HepG2 (cell line): ENCODE measurements around the gene ATP8B1. TPM values are rescaled to one million over a fixed set of nuclear protein-coding genes. Genes with fewer than 3 reads are reported as not detected.
A peak's percentile ranks its signal among the peaks of the same experiment; 100 is the strongest.

ENCODE experiments used
- ATAC-seq: fragments of 200-7000 bp; cut with Tn5 transposase; 3 replicates; pipeline ENCODE4 v1.9.1; 2020; ENCODE audit warnings: mild to moderate bottlenecking, moderate library complexity
- BruUV-seq: library from RNA; stranded (reverse); fragments of 400-500 nt; replicated peaks from 2 replicates; lab custom pipeline; 2021; lab: Mats Ljungman, UMichigan
- CTCF ChIA-PET: fragments of 300-600 bp; formaldehyde crosslinking; extraction: SDS; loops from one replicate; lab custom pipeline; 2021; ENCODE audit warnings: low total read pairs, inconsistent platforms, low intra/inter-chr PET ratio; lab: Yijun Ruan, JAX
- POLR2A ChIA-PET: fragments of 350-600 bp; sonication (Branson Sonifier 250); formaldehyde crosslinking; loops from one replicate; lab custom pipeline; 2020; ENCODE audit warnings: antibody characterized with exemption, inconsistent platforms; lab: Yijun Ruan, JAX
- DNase-seq: peaks from one replicate; pipeline ENCODE4 v3.0.0-alpha.2; 2015; ENCODE audit warnings: low spot score
- FAIRE-seq: peaks from 3 replicates; lab custom pipeline; 2011; peaks lifted over from hg19 to GRCh38; lab: Jason Lieb, UNC
- H2AFZ ChIP-seq: one replicate; pipeline ENCODE4 v1.6.1; 2011; ENCODE audit warnings: low read length, inconsistent platforms
- H3K27ac ChIP-seq: fragments of 300-600 bp; 3 replicates; pipeline ENCODE4 v1.8.0; 2011; ENCODE audit warnings: mixed run types, mild to moderate bottlenecking, mixed read lengths, low read length, inconsistent platforms; ENCODE audit not compliant: insufficient read depth; ENCODE audit errors: extremely low read length
- H3K27me3 ChIP-seq, 2 experiments: fragments of 200-600 bp in 1 of 2; 2 replicates in 1 of 2; 3 replicates in 1 of 2; pipeline versions ENCODE4 v1.6.0 to v1.8.0; 2011; ENCODE audit warnings: low read length in 2 of 2, mild to moderate bottlenecking in 2 of 2, moderate library complexity in 2 of 2, inconsistent platforms in 1 of 2; ENCODE audit not compliant: insufficient read depth in 2 of 2, control insufficient read depth in 1 of 2
- H3K36me3 ChIP-seq, 2 experiments: fragments of 200-600 bp in 1 of 2; replicated peaks in 1 of 2; 2 replicates in 1 of 2; 3 replicates in 1 of 2; pipeline versions ENCODE4 v1.5.1 to v1.8.0; 2011; ENCODE audit warnings: low read length in 2 of 2, inconsistent platforms in 1 of 2; ENCODE audit not compliant: insufficient read depth in 2 of 2, control insufficient read depth in 1 of 2
- H3K4me1 ChIP-seq: 2 replicates; pipeline ENCODE4 v1.5.1; 2012; ENCODE audit warnings: low read length, inconsistent platforms; ENCODE audit not compliant: insufficient read depth
- H3K4me2 ChIP-seq: 2 replicates; pipeline ENCODE4 v1.6.0; 2011; ENCODE audit warnings: low read depth, low read length, inconsistent platforms
- H3K4me3 ChIP-seq, 3 experiments: fragments of 200-600 bp in 1 of 3; sonication (generic), shearing (Covaris generic) in 1 of 3; replicated peaks in 1 of 3; 2 replicates each; pipeline ENCODE4 v1.5.1; 2011 to 2016; ENCODE audit warnings: low read length in 3 of 3, inconsistent platforms in 2 of 3, low read depth in 2 of 3, mild to moderate bottlenecking in 2 of 3, control low read depth in 1 of 3, mixed read lengths in 1 of 3; ENCODE audit not compliant: insufficient read depth in 1 of 3
- H3K79me2 ChIP-seq: one replicate; pipeline ENCODE4 v1.6.1; 2011; ENCODE audit warnings: low read length, inconsistent platforms; ENCODE audit not compliant: insufficient read depth
- H3K9ac ChIP-seq: 2 replicates; pipeline ENCODE4 v1.6.0; 2011; ENCODE audit warnings: mild to moderate bottlenecking, low read depth, low read length, inconsistent platforms; ENCODE audit not compliant: insufficient read depth
- H3K9me3 ChIP-seq: 2 replicates; pipeline ENCODE4 v1.5.1; 2012; ENCODE audit warnings: mild to moderate bottlenecking, low read length
- H4K20me1 ChIP-seq: 2 replicates; pipeline ENCODE4 v1.6.0; 2011; ENCODE audit warnings: inconsistent platforms, mild to moderate bottlenecking, low read length, moderate library complexity; ENCODE audit not compliant: insufficient read depth
- CEBPB ChIP-seq: IDR thresholded peaks from 2 replicates; pipeline ENCODE4 v1.6.1; 2011; ENCODE audit warnings: low read depth, low read length, improper control_type of control experiment, borderline replicate concordance
- DPF2 ChIP-seq: sonication (generic); formaldehyde crosslinking; IDR thresholded peaks from 2 replicates; pipeline ENCODE4 v1.4.0; 2020; ENCODE audit warnings: mild to moderate bottlenecking, low read depth, missing genetic modification reagents, borderline replicate concordance
- FOXA3 ChIP-seq: IDR thresholded peaks from 2 replicates; pipeline ENCODE4 v1.6.1; 2016; ENCODE audit warnings: missing genetic modification reagents, missing compliant biosample characterization
- FOXP1 ChIP-seq, 2 experiments: fragments of 450-650 bp in 1 of 2; IDR thresholded peaks; 2 replicates each; pipeline ENCODE4 v1.6.1; 2017 to 2018; ENCODE audit warnings: antibody characterized with exemption in 1 of 2
- GATAD2A ChIP-seq: IDR thresholded peaks from 2 replicates; pipeline ENCODE4 v1.6.1; 2016
- JUND ChIP-seq: sonication (generic); formaldehyde crosslinking; IDR thresholded peaks from 2 replicates; pipeline ENCODE4 v1.8.0; 2022; ENCODE audit warnings: mild to moderate bottlenecking, missing genetic modification reagents
- KDM1A ChIP-seq: IDR thresholded peaks from 2 replicates; pipeline ENCODE4 v1.6.1; 2016; ENCODE audit warnings: missing compliant biosample characterization
- ZGPAT ChIP-seq: IDR thresholded peaks from 2 replicates; pipeline ENCODE4 v1.6.1; 2016; ENCODE audit warnings: mild to moderate bottlenecking
- ZNF205 ChIP-seq: IDR thresholded peaks from 2 replicates; pipeline ENCODE4 v1.6.1; 2018; ENCODE audit warnings: missing biosample characterization, missing genetic modification reagents
- ZNF331 ChIP-seq: sonication (generic); formaldehyde crosslinking; IDR thresholded peaks from 2 replicates; pipeline ENCODE4 v1.4.0; 2020; ENCODE audit warnings: missing genetic modification reagents
- ZNF333 ChIP-seq: sonication (generic); formaldehyde crosslinking; IDR thresholded peaks from 2 replicates; pipeline ENCODE4 v1.4.0; 2020; ENCODE audit warnings: mild to moderate bottlenecking, missing genetic modification reagents, borderline replicate concordance
- ZNF678 ChIP-seq: sonication (generic); formaldehyde crosslinking; IDR thresholded peaks from 2 replicates; pipeline ENCODE4 v1.4.0; 2020; ENCODE audit warnings: mild to moderate bottlenecking, missing genetic modification reagents
- WGBS: methylation state at CpG from one replicate; pipeline ENCODE4 v1.1.6; 2017; ENCODE audit warnings: low lambda C conversion rate; 5-methylcytosine and 5-hydroxymethylcytosine counted together
- in situ Hi-C: cut with HindIII; loops from 2 replicates; pipeline ENCODE4 v1.10.0; 2017; ENCODE audit warnings: low pct_unique_long_range_greater_than_20kb; ENCODE audit not compliant: extremely low pct_ligation_motif_present
- intact Hi-C: fragments of 100-400 bp; cut with micrococcal nuclease; formaldehyde crosslinking; loops from one replicate; pipeline ENCODE4 v1.10.0; 2022; ENCODE audit not compliant: unreplicated experiment
- polyA plus RNA-seq, 8 experiments: library from polyadenylated mRNA; depleted of rRNA in 3 of 8; stranded (reverse) in 7 of 8; unstranded in 1 of 8; fragments of >200 nt; fragmentation: Illumina TruSeq in 4 of 8; extraction: Trizol in 4 of 8; gene quantifications; 2 replicates each; pipeline versions ENCODE4 v1.2.1 to v1.2.3, GENCODE V29; 2011 to 2016; ENCODE audit warnings: low read depth in 4 of 8, missing spikeins in 1 of 8, mixed read lengths in 1 of 8; ENCODE audit not compliant: insufficient read depth in 1 of 8
- total RNA-seq, 5 experiments: library from RNA; depleted of rRNA; stranded (reverse); fragments of >200 nt; fragmentation: Illumina TruSeq; extraction: Trizol; gene quantifications; 2 replicates each; pipeline ENCODE4 v1.2.3, GENCODE V29; 2016; ENCODE audit warnings: low read depth in 1 of 5
- TF ChIP-seq, protein P1 (sequence below): IDR thresholded peaks from 2 replicates; pipeline ENCODE4 v1.4.0; 2020; ENCODE audit warnings: mild to moderate bottlenecking, missing genetic modification reagents
- TF ChIP-seq, protein P2 (sequence below): sonication (generic); formaldehyde crosslinking; IDR thresholded peaks from 2 replicates; pipeline ENCODE4 v1.9.0; 2022; ENCODE audit warnings: missing genetic modification reagents, mild to moderate bottlenecking, borderline replicate concordance

Gene ATP8B1
- total and polyA plus RNA-seq, 2 of the 13 experiments (the other 11 are each of a cell fraction or from before 2014, with no cell fraction given): 2.8 to 4.0 TPM

- Histone ChIP-seq H3K27ac (peak overlapping the region; percentile 24), H3K9ac (no peak overlapping the region), H3K79me2 (no peaks in the 10 kb centered on the region), H2AFZ (no peak overlapping the region), H3K36me3 (no peaks in the 10 kb centered on the region), H3K4me3 (peak overlapping the region in 1 of 3 experiments; percentile 9; a peak in 1 of 6 replicates), H3K4me1 (peaks cover 52% of the 10 kb centered on the region), H3K27me3 (no peaks in the 10 kb centered on the region), H4K20me1 (no peaks in the 10 kb centered on the region), H3K4me2 (peak overlapping the region; percentile 47), H3K9me3 (no peaks in the 10 kb centered on the region)
- BruUV-seq: no TSS peak
- CTCF ChIA-PET: no interaction called here
- POLR2A ChIA-PET: interaction anchor here (1.4 to 2.1 kb wide), 5 partner anchors 11 to 127 kb away, joined by 3 to 13 read pairs (median 6); partner anchors contain the start of genes ATP8B1 and NARS1
- in situ Hi-C loops: no loop called here
- WGBS: 90% methylated on average over 1 of the region's 1 CpG
- DNase-seq: peak; percentile 76
- intact Hi-C loops: no loop called here
- ATAC-seq: peak; percentile 93
- peak; percentile 80 for FAIRE-seq
- TF ChIP-seq GATAD2A (CRISPR knock-in tag): peak; percentile 59
- no peak for TF ChIP-seq ZNF331 (CRISPR knock-in tag)
- 0 out of 2 replicates have a peak, but pooled peaks have one; percentile 31 for TF ChIP-seq ZGPAT (CRISPR knock-in tag)
- TF ChIP-seq ZNF333 (CRISPR knock-in tag): no peak
- no peak for TF ChIP-seq FOXP1 (IDR thresholded peaks at IDR 0.05)
- peak; percentile 27; the same call in 1 of the 2 replicates for TF ChIP-seq FOXP1 (CRISPR knock-in tag; IDR thresholded peaks at IDR 0.05)
- no peak for TF ChIP-seq ZNF205 (CRISPR knock-in tag)
- peak; percentile 50 for TF ChIP-seq FOXA3
- TF ChIP-seq, protein P1, sequence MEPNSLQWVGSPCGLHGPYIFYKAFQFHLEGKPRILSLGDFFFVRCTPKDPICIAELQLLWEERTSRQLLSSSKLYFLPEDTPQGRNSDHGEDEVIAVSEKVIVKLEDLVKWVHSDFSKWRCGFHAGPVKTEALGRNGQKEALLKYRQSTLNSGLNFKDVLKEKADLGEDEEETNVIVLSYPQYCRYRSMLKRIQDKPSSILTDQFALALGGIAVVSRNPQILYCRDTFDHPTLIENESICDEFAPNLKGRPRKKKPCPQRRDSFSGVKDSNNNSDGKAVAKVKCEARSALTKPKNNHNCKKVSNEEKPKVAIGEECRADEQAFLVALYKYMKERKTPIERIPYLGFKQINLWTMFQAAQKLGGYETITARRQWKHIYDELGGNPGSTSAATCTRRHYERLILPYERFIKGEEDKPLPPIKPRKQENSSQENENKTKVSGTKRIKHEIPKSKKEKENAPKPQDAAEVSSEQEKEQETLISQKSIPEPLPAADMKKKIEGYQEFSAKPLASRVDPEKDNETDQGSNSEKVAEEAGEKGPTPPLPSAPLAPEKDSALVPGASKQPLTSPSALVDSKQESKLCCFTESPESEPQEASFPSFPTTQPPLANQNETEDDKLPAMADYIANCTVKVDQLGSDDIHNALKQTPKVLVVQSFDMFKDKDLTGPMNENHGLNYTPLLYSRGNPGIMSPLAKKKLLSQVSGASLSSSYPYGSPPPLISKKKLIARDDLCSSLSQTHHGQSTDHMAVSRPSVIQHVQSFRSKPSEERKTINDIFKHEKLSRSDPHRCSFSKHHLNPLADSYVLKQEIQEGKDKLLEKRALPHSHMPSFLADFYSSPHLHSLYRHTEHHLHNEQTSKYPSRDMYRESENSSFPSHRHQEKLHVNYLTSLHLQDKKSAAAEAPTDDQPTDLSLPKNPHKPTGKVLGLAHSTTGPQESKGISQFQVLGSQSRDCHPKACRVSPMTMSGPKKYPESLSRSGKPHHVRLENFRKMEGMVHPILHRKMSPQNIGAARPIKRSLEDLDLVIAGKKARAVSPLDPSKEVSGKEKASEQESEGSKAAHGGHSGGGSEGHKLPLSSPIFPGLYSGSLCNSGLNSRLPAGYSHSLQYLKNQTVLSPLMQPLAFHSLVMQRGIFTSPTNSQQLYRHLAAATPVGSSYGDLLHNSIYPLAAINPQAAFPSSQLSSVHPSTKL (CRISPR knock-in tag): peak; percentile 45; the same call in 1 of the 2 replicates
- no peak for TF ChIP-seq ZNF678 (CRISPR knock-in tag)
- TF ChIP-seq JUND (CRISPR knock-in tag): peak; percentile 90
- peak; percentile 39; the same call in 1 of the 2 replicates for TF ChIP-seq DPF2 (CRISPR knock-in tag)
- TF ChIP-seq CEBPB: peak; percentile 83; the same call in 1 of the 2 replicates
- no peak for TF ChIP-seq KDM1A (CRISPR knock-in tag)
- TF ChIP-seq, protein P2, sequence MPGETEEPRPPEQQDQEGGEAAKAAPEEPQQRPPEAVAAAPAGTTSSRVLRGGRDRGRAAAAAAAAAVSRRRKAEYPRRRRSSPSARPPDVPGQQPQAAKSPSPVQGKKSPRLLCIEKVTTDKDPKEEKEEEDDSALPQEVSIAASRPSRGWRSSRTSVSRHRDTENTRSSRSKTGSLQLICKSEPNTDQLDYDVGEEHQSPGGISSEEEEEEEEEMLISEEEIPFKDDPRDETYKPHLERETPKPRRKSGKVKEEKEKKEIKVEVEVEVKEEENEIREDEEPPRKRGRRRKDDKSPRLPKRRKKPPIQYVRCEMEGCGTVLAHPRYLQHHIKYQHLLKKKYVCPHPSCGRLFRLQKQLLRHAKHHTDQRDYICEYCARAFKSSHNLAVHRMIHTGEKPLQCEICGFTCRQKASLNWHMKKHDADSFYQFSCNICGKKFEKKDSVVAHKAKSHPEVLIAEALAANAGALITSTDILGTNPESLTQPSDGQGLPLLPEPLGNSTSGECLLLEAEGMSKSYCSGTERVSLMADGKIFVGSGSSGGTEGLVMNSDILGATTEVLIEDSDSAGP: peak; percentile 82
These were observed 54.1 kb downstream of the ATP8B1 start for GRCh38 chr18:57748770-57749603.
